GM18870 (cell line): ENCODE results near the gene PADI1.

Experiments
- ATAC-seq: cut with Tn5 transposase; IDR thresholded peaks from one replicate; pipeline ENCODE4 v1.9.1; 2021; ENCODE audit warnings: moderate library complexity; ENCODE audit not compliant: unreplicated experiment

The PADI1 gene

DNA sequence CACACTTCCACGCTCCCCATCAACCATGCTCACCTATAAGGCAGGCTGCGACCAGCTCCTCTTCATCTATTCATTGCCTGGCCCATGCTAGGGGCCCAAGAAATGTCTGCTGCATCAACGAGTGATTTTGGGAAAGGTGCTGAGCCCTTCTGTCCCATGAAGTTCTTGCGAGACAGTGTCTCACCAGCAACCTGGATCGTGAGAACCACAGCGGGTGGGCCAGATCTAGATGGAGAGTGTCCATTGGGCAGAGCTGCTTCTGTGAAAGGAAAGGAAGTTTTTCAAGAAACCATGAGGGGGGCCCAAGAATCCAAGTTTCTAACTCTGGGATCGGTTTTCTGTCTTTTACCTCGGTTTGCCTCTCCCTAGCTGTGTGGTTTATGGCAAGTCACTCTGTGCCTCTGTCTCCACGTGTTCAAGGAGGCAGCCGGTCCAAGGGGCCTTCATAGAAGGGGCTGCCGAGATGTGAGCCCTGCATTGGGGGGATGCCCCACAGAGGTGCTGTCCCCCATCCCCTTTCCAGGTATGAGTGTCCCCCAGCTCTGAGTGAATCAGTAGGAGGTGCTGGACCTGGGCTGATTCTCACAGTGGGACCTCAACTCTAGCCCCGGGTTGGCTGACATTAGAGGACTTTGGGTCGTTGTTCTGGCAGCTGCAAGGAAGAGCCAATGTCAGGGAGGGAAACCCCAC is 8.3 kb upstream of the PADI1 start:
- no peak for ATAC-seq

DNA sequence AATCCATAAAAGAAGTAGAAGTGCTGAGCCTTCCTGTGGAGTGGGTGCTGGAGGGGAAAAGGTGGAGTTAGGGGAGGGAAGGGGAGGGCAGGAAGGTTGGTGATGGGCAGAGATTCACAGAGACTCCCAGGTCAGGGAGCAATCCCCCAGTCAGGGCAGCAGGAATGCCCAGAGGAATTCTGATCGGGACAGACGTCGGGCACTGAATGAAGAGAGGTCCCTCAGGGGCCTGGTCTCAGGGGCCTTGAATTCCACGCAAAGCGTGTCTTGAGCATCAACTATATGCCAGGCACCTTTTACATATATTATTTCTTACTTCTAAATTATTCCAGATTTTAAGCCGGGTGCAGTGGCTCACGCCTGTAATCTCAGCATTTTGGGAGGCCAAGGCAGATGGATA is 7.2 kb upstream of the PADI1 start:
- ATAC-seq: no peak

DNA sequence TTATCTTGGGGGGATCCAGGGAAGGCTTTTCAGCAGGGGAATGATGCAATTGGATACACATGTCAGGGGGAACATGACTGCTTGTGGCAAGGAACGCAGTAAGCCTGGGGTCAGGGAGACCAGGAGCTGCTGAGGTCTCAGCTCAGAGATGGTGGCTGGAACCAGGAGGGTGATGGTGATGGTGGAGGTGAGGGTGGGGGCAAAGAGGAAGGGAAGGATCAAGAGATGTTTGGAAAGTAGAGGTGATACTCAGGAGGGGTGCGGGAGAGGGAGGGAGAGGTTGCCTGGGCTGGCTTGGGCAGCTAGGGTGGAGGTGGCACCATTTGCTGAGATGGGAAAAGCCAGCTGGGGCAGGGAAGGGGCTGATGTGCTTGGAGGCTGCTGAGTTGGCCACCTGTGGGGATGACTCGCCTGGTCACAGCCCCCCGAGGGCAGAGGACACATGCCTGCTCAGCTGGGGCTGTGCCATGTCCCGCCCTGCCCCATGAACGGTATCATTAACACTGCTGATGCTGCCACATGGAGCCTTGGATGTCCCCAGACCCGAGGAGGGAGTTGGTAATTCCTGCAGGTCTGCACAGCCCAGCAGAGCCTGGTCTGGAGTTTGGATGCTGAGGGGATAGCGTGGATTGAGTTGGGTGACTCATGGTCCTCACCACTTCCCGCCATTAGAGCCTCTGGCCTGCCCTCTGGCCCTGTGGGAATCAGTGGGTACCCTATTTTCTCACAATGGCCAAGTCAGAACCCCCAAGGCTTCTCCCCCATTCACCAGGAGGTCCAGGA is 6.3 kb upstream of the PADI1 start:
- no peak for ATAC-seq

DNA sequence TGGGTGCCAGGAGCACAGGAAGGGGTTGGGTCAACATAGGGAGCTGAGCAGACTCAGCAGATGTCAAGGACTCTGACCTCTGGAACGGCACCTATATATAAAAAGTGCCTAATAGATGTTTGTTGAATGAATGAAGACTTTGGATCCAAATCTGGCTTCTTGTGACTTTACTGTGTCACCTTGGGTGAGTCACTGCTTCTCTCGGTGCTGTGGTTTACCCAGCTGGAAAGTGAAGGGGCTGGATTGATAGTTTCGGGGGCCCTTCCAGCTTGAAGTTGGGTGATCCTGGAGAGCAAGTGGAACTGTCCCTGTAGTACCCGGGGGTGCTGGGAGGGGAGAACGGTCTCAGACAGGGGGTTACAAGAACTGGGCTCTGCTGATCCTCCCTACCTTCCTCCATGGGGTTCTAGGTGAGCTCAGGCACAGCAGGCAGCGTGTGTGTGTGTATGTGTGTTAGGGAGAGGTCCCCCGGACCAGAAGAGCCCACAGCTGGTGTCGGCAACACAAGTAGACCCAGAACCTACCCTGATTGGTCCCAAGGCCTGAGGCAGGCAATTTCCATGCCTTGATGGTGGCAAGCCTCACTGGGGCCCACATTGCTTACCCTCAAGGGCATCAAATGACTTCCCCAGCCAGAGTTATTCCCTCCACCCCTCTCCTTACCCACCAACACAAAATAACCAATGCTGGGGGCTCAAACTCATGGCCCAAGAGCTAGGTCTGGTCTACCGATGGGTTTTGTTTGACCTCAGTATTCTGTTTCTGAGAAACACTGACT is 5.5 kb upstream of the PADI1 start:
- ATAC-seq: no peak

DNA sequence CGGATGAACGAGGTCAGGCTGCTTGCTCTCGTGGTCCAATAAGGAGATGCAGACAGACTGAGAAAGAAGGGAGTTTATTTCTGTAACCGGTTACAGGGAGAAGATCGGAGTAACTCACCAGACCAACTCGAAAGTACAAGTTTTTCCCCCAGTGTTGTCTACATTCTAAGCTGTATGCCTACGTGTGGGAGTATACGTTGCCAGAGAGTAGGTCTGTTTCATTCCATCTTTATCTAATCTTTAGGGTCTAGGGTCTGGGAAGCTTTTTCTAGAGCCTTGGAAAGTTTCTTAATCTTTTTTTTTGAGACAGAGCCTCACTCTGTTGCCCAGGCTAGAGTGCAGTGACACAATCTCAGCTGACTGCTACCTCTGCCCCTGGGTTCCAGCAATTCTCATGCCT is 4.7 kb upstream of the PADI1 start:
- ATAC-seq: no peak

DNA sequence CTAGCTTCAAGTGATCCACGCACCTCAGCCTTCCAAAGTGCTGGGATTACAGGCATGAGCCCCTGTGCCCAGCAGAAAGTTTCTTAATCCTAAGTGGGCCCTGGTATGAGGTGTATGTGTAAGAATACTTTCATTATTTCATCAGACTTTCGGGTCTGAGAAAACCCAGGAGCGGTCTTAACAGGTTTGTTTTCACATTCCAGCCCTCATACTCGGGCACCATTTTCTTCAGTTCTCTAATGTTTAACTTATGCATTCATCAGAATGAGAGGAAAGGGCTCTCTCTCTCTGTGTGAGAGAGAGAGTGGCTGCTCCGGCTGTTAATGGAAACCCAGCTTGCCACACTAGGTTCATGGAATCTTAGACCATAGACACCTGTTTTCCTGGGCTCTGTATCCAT is 4.2 kb upstream of the PADI1 start:
- no peak for ATAC-seq

DNA sequence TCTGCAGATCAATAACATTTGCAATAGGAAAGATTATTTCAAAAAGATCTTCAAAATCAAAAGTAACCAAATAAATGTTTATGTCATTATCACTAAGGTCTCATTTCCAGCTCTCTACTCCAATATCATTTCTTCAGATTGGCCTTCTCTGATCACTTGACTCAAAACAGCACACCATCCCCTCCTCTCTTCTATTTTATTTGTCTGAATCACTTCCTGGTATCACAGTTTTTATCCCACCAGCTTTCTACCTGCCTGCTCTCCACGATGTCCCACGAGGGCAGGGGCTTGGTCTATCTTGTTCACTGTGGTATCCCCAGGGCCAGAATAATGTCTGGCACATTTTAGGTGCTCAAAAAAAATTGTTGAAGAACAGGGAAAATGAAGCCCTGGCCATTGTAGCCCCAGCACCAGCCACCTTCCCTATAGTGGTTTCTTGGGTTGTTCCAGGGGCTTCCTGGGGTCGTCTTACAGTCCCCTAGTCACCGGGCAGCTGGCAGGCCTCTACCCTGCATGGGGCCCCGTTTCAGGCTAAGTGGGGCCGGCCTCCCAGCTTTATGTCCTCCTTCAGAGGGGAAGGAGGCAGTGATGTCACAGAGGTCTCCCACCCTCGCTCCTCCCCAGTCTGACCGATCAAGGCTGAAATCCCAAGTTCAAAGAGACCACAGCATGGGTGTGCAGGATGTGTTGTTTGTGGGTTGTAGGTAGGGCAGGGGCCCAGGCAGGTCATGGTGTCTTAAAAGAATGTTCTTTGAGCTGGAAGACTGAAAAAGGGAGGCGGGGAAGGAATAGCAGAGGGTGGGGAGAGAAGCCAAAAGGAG is 3.5 kb upstream of the PADI1 start:
- no peak for ATAC-seq

DNA sequence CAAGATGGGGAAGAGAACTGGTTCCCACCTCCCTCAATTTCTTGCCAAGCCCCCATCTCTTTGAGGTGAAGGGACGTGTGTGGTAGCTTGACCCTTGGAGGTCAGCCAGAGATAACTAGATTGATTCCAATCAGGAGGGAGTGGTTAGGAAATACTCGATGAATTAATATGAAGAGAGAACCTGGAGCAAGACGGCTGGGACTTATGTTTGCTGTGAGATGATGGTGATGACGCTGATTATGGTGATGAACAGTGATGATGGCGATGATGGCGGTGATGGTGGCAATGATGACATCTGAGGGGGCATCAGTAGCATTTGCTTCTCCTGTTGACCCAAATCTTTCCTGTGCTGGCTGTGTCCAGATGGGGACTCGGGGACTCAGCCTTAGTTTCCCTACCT is 724 bp downstream of the PADI1 start:
- ATAC-seq: no peak

DNA sequence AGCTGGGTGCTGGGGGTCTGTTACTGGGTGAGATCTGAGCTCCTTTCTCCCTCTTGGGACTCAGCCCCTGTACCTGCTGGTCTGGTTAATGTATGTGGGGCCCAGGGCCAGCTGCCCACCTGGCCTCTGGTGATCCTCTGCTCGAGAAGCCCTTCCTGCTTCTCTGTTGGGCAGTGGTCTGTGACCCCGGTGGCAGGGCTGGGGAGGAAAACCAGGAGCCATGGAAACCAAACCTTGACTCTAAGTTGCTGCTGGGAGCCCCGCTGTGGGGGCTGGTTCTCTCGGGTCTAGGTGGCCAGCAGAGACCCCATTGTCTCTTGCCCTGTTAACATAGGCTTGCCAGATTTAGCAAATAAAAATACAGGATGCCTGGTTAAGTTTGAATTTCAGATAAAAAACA is 1.3 kb downstream of the PADI1 start:
- no peak for ATAC-seq

DNA sequence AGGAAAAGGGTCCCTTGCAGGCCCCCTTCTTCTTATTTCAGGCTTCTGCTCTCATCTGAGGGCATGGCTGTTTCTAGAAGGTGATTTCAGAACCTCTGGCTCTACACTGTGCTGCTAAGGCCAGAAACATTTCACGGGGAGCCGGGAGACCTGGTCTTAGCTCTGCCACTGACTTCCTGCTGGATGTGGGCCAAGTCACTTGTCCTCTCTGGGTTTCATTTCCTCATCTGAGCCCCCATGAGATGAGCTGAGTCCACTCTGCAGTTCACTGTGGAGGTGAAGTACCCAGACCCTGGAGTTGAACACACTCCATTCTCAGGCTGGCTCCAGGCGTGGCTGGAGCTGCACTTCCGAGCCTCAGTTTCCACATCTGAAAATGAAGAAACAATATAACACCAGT is 2.1 kb downstream of the PADI1 start:
- no peak for ATAC-seq

DNA sequence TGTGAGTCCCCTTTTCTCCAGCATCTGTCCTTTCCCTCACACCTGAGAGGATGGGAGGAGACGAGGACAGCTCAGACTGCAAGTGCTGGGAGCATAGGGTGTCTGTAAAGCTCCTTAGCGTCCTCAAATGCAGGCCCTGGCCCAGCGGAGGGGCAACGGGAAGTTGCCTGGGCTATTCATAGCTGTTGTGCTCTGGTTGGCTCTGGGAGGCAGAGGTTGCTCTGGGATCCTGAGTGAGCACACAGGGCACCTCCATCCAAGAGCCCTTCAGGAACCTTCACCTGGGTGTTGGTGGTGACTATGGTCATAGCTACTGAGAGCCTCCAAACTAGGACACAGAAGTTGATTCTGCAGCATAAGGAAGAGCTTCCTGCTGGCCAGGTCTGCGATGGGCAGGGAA is 2.6 kb downstream of the PADI1 start:
- no peak for ATAC-seq

DNA sequence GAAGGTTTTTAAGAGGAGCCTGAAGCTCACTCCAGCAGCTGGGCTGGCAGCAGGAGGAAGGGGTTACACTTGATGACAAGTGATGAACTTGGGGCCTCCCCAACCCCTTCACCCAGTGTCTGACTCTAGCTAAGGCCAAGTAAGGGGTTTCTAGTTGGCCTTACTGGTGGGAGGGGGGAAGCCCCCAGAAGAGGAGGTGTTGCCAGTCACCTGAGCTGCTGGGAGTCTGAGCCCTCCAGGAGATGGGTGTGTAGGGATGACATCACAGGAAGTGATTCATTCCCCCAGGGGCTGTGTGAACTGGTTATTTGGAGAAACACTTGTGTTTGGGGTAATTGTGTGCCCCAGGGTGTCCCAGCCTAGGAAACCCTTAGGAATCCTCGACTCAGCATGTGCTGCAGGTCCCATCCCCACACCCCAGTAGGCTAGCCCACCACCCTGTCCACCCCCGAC is 3.1 kb downstream of the PADI1 start:
- ATAC-seq: no peak

DNA sequence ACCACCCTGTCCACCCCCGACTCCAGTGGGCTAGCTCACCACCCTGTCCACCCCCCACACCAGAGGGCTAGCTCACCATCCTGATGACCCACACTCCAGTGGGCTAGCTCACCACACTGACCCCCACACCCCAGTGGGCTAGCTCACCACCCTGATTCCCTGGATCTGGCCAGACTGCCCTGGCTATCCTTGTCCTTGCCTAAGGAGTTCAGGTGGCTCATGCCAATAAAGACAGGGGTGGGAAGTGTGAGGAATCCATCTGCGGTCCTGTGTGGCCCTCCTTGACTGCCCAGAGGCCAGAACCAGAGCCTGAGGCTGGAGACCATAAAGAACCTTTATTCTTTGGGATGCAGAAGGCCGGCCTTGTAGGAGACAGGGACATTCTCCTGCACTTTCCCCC is 3.6 kb downstream of the PADI1 start:
- ATAC-seq: no peak

DNA sequence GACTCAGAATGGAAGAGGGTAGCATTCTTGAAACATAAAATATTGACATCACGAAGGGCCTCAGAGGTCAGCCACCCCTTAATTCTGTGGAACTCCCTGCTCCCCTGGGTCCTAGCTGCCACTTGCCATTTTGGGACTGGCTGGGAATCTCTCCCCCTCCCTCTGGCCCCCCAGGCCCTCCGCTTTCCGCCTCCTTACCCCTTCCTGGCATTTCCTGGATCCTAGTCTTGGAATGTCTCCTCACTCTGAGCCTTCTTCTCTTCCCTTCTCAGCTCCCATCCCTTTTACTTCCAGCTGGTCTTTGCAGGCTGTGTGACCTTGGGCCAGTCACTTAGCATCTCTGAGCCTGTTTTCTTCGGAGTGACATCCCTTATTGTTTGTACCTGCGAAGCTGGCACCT is 4.5 kb downstream of the PADI1 start:
- no peak for ATAC-seq

DNA sequence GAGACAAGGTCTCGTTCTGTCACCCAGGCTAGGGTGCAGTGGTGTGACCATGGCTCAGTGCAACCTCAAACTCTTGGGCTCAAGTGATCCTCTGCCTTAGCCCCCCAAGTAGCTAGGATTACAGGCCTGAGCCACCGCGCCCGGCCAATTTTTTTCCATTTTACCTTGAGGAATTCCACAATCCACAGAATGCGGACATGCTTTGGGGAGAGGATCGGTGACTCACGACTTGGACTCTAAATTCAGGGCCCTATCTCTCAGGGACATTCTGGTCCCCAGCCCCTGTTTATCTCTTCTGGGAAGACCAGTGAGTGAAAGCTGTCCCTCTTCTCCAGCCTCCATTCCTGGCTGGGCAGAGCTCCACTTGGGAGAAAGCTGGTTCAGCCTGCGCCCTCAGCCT is 5.2 kb downstream of the PADI1 start:
- ATAC-seq: no peak

DNA sequence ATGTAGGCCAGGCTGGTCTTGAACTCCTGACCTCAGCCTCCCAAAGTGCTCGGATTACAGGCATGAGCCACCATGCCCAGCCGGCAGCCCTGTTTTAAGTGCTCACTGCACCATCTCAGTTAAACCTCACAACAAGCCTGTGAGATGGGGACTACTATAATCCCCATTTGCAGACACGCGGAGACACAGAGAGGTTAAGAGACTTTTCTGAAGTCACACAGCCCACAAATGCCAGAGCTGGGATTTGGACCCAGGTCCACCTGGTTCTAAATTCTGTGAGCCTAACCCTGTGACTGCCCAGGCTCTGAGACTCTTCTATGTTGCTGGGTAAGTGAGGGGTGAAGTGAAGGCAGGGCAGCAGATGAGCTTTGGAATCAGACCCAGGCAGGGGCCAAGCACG is 6.4 kb downstream of the PADI1 start:
- no peak for ATAC-seq

DNA sequence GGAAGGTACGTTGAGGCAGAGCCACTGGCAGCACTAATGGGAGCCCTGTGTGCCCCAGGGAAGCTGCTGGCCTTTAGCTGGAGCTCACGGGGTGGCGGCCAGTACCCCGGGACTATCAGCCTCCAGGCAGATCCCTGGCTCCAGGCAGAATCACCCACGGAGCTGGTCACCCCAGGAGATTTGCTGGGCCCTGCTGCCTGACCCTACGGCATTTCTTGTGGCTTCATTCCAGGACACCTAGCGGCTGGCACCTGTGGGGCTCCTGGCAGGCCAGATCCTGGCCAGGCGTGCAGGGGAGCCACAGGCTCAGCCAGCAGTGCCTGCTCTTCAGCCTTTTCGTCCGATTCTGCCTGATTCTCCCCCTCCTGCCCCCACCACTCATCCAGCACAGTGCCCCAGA is 7.1 kb downstream of the PADI1 start:
- no peak for ATAC-seq

DNA sequence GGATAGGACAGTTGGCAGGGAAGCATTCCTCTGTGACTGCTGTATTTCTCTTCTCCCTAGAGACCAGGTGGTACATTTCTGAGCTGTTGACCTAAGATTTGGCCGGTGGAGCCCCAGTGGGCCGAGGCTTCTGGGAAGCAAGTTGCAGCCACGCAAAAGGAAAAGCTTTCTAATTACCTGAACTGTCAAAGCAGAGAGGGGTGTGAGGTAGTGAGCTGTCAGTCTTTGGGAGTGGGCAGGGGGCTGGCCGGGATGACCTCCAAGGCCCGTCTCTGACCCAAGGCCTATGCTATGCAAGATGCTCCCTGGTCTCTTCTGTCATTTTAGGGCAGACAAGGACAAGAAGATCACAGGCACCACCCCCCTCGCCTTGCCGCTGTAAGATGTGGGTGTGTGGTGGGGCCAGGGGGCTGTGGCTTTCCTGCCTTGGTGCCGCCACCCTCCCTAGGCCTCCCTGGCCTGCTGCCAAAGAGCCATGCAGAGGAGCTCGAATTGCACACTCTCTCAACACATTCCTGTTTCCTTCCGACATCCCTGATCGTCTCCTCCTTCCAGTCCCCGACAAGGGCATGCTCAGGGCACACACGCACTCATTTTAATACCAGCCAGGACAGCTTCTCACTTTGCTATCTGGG is 7.7 kb downstream of the PADI1 start:
- ATAC-seq: no peak

DNA sequence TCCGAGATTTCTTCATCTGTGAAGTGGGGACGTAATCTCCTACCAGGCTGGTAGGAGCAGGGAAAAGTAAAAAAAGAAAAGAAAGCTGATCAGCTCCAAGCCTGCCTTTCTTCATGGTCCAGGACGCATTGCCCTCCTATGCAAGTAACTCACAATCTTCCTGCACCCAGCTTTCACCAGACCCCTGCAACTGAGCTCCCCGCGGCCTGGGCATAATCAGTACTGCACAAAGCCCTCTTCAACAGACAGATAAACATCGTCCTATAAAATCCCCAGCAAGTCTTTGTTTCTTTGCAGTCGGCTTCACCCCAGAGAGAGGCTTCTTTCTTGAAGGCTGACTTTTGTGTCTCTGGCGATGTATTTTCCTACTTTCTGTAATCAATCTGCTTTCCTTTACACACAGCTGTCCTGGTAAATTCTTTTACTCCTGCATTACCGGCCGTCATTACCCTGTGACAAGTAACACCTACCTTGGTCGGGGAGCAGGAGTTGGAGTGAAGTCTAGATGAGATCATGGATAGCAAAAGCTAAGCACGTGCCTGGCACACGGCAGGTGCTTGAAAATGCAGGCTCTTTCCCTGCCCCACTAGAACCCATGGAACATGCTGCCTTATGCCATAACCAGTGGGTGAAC is 8.3 kb downstream of the PADI1 start:
- no peak for ATAC-seq

DNA sequence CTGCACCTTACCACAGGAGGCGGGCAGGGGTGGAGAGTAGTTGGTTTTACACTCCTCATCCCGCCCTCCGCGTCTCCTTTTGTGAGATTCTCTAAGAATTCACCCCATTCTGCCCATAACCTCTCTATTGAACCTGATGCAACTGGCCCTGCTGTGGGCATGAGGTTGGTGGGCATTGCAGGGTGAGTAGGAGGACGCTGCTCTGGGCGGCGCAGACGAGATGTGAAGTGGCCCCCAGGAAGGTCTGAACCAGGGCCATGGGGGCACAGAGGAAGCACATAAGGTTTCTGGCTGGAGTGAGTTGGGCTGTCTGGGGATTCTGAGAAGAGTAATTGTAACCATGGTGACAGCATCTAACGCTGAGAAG is 8.8 kb downstream of the PADI1 start:
- no peak for ATAC-seq
